HG03039 (cell line): ENCODE data around the gene ST7.

Experiments used
- ATAC-seq: cut with Tn5 transposase; IDR thresholded peaks from one replicate; pipeline ENCODE4 v1.9.1; 2021; ENCODE audit warnings: mild to moderate bottlenecking, moderate library complexity; ENCODE audit not compliant: unreplicated experiment

Gene ST7

DNA sequence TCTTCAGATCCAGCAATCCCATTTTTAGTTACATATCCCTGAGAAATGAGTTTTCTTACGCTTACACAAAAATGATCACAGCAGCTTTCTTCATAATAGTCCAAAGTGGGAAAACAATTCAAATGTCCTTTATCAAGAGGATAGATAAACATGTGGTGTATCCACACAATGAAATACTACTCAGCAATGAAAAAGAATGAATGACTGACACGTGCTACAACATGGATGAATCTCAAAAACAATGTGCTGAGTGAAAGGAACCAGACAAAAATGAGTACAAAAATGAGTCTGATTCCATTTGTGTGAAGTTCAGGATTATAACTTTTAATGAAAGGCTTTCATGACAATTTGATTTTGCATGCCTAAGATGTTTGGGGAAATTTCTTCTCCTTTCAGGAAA lies 230.4 kb downstream of the ST7 start:
- ATAC-seq, result no peak

DNA sequence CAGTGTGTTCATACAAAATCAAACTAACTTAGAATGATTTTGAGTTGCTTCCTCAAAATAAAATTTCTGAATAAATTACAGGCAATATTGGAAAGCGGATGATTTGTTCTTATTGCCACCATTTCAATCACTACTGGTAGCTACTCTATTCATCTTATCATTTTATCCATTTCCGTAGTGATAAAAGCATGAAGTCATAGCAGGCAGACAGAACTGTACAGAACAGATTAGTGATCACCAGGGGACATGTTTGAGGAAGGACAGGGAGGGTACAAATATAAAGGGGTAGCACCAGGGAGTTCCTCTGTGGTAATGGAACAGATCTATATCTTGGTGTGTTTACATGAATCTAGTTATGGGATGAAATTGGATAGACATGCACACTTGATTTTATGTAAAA lies 231.1 kb downstream of the ST7 start:
- no peak for ATAC-seq

DNA sequence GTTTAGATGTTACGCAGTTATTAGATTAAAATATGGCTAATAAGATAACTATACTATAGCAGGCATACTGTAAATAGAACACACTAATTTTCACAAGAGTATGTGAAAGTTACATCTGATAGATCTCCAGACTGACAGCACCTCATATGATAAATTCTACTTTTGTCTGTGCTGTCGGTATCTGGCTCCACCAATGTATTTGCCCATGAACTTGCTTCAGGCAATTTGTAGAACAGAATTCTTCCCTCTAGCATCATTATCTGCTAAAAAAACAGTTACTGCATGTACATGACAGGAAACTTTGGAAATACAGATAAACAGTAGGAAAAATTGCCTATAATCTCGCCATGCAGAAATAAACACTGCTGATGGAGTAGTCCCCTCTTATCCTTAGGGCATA lies 231.8 kb downstream of the ST7 start:
- ATAC-seq, result no peak

DNA sequence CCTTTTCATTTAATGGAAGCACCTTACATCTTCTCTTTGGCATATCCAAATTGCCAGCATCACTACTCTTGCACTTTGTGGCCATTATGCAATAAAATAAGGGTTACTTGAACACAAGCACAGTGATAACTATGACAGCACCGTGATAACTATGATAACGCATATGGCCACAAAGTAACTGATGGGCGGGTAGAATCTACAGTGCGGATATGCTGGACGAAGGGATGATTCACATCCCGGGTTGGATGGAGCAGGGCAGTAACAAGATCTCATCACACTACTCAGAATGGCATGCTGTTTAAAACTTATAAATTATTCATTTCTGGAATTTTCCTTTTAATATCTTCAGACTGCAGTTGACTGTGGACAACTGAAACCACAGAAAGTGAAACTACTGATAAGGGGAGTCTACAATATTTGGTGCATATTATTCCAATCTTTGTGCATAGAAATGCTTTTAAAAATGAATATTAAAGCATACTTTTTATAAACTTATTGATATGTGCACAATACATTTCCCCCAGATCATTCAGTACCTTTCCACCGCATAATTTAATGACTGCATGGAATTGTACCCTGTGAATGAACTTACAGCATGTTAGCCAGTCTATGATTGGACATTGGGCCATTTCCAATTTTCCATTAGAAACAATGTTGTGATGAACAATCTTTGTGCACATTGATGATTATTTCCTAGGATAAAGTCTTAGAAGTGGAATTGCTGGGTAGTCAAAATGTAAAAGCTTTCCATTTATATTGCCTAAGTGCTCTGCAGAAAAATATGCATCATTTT lies 233.1 kb downstream of the ST7 start:
- no peak for ATAC-seq

DNA sequence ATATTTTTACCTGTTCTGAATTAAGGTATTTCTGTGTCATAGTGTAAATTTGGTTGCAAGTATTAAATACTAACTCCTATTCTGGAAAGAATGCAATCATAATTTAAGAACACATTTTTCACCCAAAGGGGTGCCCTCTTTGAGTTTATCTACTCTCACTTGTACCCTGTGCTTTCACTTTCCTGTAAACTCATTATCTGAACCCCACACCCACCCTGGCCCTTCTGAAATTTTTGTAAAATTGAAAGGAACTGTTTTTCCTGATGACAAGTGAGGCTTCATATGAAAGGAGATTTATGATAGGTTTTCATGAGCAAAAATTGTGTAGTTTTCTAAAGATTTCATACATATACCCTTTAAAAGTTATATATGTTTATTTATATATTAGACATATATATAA lies 235.1 kb downstream of the ST7 start:
- no peak for ATAC-seq

DNA sequence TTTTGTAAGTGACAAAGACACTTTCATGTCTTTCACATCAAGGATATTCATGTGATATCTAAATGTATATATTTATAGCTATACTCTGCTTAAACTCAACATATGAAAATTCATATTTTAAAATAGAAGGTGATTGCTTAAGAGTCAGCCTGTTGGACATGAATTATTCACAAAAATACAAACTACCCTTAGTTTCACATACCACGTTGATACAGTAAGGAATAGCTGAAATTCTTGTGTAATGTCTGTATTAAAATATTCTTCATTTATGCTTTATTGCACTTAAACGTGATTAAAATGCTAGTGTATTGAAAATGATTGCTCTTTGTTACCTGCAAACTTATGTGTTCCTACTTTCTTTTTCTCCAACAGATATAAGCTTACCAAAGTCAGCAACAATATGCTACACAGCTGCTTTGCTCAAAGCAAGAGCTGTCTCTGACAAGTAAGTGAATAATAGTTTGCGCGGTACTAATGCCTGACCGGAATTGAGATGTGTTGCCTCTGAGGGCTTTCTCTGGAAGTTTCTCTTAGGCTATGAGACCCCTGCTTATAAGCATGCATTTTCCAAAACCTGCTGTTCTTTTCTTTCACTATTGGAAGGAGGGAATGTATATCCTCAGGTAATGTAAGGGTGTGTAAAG lies 235.8 kb downstream of the ST7 start:
- ATAC-seq, result no peak

DNA sequence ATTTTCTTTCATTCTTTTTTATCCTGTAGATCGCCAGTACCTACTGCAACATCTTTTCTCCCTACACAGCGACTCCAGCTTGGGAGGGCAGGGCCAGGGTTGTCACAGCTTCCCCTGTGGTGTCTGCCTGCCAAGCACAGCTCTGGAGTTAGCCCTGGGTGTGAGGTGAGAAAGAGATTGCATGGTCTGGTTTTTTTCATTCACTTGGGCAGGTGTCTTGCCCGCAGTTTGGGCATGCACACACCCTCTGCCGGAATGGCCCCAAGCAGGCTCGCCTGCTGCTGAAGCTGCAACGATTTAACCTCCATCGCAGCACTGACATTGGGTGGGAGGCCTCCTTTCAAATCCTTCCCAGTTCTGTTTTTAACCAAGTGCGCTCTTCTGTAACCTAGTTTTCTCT lies 236.8 kb downstream of the ST7 start:
- no peak for ATAC-seq

DNA sequence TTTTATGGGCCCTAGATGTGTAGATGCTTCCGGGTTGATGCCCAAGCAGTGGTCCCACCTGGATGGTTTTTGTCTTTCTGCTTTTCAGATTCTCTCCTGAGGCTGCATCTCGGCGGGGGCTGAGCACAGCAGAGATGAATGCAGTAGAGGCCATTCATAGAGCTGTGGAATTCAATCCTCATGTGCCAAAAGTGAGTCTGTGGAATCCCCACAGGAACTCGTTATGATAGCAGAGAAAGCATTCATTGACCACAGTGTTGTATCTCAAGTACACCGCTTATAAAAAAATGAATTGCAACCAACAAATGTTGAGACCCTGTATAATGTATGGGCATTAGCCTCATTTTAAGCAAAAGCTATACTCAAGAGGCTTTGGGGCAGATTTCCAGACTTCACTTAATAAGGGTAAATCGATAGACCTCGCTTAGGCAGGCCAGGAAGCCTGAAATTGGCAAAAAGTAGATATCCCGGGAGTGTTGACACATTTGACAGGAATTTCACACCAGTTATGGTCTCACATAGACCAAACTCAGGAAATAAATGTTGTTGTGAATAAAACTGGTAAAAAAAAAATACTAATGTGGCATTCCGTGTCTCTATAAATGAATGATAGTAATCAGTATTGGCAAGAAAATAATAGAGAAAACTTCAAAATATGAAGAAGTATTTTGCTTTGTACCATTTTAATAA lies 237.6 kb downstream of the ST7 start:
- no peak for ATAC-seq

DNA sequence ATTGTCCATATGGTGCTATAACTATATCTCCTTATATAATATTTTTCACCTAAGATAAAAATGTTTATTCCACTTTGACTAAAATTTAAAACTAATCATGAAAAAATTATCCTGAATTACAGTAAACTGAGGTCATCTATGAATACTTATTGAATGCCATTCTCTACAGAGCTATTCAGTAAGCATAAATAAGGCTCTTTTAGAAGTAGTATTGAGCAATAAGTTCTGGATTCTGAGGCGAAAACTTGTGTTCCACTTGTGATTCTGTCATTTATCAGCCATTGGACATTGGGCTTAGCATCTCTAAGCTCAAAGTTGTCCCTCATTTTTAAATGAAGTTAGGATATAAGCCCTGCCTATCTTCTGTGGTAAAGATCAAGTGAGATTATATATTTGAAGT lies 238.8 kb downstream of the ST7 start:
- no peak for ATAC-seq

DNA sequence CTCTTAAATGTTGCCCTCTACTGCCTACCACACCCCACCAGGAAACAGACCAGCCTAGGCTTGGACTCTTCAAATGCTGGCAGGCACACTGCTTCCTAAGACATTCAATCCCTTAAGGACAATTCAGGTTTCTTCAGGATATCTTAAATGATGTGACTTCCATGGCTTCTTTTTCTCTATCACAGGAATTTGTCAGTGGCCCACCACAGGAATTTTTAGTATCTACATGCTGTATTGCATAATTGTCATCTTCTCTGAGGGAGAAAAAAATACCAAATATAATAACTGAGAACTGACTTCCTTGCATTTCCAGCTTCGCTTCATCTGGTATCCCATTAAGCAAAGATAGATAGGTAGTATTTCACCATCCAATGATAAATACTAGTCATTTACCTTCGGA lies 240.3 kb downstream of the ST7 start:
- no peak for ATAC-seq

DNA sequence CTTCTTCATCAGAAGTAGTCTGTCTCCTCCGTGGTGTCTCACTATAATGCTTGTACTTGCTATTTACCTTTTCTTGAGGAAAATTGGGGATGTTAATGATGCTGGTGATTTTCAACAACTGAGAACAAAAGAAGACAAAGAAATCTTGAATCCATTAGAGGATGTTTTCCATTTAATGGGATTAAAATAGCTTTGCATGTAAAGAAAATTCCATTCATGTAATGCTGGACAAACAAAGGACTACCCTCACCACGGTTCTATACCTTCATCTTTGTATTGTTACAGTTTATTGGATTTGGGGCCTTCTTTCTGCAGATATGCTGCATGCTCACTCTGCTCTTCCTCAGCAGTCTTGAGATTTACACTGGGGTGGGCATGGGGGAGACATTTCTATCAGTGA lies 241.1 kb downstream of the ST7 start:
- no peak for ATAC-seq

DNA sequence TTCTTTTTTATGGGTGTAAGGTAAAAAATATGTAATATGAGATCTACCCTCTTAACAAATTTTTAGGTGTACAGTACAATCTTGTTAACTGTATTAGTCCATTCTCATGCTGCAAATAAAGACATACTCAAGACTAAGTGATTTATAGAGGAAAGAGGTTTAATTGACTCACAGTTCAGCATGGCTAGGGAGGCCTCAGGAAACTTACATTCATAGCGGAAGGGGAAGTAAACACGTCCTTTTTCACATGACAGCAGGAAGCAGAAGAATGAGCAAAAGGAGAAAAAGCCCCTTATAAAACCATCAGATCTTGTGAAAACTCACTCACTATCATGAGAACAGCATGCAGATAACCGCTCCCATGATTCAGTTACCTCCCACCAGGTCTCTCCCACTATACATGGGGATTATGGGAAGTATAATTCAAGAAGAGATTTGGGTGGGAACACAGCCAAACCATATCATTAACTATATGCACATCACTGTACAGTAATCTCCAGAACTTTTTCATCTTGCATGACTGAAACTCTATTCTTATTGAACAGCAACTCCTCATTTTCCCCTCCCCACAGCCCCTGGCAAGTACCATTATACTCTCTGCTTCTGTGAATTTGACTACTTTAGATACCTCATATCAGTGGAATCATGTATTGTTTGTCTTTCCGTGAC lies 242.2 kb downstream of the ST7 start:
- ATAC-seq, result no peak

DNA sequence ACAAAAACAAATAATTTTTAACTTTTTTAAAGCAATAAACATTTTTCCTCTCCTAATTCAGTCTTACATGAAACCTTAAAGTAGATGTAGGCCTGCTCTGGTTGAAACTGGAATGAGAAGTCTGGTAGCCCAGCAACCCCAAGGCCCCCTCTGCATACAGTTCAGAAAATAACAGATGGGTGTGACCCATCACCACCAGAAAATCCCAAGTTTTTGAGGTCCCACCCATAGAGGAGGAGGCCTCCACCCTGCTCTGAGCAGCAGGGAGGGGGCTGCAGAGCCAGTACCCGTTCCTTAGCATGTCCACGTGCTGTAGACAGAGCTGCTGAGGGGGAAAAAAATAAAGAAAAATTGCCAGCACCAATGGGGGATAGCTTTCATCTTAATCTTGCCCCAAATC lies 246.8 kb downstream of the ST7 start:
- no peak for ATAC-seq

DNA sequence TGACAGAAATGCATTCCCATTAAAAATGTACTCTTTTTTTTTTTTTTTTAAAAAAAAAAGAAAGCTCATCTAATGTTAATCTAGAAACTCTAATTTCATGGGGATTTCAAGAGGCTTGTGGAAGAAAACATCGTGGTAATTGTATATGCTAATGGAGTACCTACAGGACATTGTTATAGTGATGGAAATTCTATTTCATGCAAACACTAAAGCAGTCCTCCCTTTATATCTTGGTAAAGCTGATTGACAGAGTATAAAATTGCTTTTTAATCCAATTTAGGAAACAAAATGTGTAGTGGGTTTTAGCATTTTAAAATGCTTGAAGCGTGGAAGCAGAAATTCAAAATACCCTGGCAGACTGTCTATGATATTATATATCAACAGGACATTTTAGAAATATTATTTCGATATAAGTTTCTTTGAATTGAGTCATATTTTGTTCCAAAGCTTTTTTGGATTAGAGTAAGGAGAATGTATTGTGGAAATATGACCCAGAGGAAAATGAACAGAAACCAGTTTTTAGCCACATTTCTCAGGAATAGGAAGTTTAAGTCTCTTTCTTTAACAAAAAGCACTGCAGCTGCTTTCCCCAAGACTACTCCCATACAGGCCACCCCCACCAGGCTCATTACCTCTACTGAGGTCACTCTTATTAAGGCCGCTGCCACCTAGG lies 247.6 kb downstream of the ST7 start:
- ATAC-seq, result no peak

DNA sequence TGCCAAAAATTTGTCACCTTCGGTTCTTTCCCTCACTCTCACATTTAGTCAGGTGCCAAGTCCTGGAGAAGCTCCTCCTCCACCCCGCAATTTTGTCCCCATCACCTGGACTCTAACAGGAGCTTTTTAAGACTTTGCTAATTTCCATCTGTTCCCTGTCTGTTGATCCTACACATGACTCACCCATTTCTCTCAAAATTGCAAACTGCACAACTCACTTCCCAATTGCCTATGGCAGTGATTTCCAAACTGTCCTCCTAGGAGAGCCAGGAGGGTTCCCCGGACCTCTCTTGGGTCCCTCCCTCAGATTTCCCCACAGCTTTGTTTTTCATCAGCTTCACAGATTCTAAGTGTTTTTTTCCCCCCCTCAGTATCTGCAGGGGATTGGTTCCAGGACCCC lies 249.2 kb downstream of the ST7 start:
- ATAC-seq, result no peak

DNA sequence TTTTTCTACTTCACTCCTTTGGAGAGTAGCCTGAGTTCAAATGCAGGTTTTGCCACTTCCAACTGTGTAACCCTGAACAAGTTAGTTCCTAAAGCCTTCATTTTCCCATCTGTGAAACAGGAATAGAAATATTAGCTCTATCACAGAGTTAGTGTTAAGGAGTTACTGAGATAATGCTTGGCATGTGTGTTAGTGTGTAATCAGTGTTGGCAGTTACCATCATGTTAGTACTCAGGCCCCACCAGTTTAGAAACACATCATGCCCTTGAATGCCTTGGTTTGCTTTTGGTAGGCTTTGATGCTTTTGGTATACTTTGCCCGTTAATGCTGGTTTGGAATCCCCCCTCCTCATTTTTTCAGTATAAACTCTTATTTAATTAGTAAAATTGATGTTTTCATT lies 249.9 kb downstream of the ST7 start:
- ATAC-seq, result no peak

DNA sequence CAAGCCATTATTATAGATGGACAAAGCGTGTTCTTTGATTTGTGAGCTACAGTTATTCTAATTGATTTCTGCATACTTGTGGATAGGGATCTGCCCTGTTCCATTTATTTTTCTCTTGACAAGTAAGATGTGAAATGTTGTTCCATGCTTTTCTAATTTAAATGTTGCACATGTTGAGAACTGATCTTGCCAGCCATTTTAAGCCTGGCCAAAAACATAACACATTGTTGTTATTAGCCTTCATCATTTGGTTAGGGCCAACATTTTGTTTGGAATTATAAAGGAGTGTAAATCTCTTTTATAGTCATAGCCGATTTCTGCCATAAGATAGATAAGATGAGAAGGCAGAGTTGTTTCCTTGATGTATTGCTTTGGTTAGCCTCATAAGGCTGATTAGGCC lies 252.6 kb downstream of the ST7 start:
- ATAC-seq, result no peak

DNA sequence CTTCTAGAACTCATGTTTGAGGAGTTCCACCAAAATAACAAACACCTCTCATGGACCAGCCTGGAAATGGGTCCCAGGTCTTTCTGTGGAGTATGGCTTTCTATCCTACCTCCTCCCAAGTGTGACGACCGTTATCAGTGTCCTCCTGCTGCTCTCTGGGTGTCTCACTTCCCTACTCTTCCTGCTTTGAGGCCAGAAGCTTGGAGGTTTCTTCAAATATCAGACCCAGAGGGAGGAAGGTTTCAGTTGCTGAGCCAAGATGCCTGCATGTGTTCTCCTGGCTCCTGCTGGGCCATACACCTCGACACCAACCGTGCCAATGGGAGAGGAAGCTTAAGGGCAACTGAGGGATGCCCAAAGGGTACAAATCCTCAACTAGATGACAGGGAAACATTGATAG lies 255.0 kb downstream of the ST7 start:
- no peak for ATAC-seq

DNA sequence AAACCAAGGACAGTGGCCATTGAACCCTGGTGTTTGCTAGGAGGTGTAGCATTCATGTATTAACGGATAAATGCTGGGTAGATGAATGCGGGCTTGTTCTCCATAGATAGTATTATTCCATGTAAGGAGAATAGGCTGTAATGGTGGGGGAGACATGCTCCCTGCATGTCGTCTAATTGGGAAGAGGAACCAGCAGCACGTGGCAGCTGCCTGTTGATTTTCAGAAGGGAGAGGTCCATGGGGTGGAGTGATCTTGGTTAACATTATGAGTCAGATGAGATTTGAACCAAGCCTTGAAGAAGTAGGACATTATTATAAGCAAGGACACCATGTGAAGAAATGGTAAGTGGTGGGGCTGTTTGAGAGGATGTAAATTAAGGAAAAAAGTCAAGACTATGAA lies 257.1 kb downstream of the ST7 start:
- ATAC-seq, result no peak

DNA sequence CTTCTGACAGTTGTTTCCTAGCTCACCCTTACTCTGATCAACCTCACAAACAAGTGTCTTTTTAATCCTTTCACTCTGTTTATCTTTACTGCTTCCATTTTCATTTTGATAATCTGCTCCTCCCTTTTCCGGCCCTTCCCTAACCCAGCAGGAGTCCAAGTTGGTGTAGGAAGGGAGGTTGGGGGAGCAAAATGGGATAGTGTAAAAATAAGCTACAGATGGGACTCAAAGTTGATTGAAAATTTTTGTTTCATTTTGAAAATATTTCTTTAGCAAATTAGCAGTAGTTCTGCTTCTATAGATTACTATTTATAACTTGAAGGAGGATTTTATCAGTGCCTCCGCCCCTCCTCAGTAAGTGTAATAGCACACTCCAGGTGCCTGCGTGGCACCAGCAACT lies 257.6 kb downstream of the ST7 start:
- ATAC-seq, result no peak

DNA sequence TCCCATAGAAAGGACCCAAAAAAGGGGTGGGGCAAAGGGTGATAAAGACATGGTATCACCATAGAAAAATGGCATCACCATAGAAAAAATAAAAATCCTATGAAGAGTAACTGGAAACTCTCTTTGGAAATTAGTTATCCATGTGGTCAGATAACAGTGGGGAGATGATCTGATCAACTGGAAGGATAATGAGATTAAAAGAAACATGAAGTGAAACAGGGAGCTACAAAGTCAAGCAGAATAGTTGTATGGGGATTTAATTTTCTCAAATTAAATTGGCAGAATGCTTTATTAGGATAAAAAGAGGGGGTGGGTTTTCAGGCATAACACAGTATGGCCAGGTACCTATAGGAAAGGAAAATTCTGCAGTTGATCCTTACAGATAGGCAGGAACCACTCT lies 258.3 kb downstream of the ST7 start:
- ATAC-seq, result no peak
